AG09309 (cell line): ENCODE results near the gene GRK2.
A peak's percentile ranks its signal among the peaks of the same experiment; 100 is the strongest.

Experiments
- DNase-seq: peaks from one replicate; pipeline ENCODE4 v3.0.0-alpha.2; 2010; ENCODE audit warnings: low read depth
- H3K4me3 ChIP-seq: 2 replicates; pipeline ENCODE4 v1.5.1; 2011; ENCODE audit warnings: mild to moderate bottlenecking, low read depth, low read length, moderate library complexity; ENCODE audit not compliant: control insufficient read depth
- CTCF ChIP-seq: IDR thresholded peaks from 2 replicates; pipeline ENCODE4 v1.5.1; 2011; ENCODE audit warnings: mild to moderate bottlenecking, low read depth, low read length, inconsistent platforms; ENCODE audit not compliant: insufficient read depth, control insufficient read depth; ENCODE audit errors: missing control alignments

Gene GRK2

GRCh38 chr11:67275606-67276409 is 9.5 kb downstream of the GRK2 start:
- DNase-seq: no peak
- no peak for TF ChIP-seq CTCF
- H3K4me3 ChIP-seq: no peak overlapping the region

GRCh38 chr11:67276781-67277230 is 10.5 kb downstream of the GRK2 start:
- TF ChIP-seq CTCF: peak; percentile 51
- no peak for DNase-seq
- peak overlapping the region; percentile 45 for H3K4me3 ChIP-seq

DNA sequence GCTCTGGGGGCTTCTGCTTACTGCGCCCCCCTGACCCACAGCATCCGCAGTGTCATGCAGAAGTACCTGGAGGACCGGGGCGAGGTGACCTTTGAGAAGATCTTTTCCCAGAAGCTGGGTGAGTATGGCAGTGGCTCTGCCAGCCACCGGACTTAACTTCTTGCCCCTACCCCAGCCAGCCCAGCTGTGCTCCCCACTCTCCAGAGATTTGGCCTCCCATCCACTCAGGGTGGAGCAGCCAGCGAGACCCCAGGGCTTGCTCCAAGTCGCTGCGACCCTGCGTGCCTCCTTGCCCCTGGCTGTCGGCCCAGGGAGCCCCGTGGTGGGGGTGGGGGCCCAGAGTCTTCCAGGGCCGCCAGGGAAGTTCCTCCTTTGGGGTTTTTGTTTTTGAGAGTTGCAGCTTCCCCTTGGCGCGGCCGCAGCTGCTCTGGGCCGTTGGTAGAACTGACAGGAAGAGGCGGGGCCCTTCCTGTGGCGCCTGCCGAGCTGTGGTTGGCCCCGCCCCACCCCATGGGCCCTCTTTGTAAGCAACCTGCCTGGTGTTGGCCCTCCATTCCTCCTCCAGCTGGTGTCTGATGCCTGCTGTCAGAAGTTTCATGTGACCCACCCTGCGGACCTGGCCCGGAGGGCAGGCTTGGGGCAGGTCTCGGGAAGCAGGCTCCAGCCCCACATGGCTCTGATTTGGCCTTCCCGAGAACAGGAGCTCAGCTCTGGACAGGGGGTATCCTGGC is 11.1 kb downstream of the GRK2 start:
- peak overlapping the region; percentile 45 for H3K4me3 ChIP-seq
- no peak for TF ChIP-seq CTCF
- DNase-seq: no peak

DNA sequence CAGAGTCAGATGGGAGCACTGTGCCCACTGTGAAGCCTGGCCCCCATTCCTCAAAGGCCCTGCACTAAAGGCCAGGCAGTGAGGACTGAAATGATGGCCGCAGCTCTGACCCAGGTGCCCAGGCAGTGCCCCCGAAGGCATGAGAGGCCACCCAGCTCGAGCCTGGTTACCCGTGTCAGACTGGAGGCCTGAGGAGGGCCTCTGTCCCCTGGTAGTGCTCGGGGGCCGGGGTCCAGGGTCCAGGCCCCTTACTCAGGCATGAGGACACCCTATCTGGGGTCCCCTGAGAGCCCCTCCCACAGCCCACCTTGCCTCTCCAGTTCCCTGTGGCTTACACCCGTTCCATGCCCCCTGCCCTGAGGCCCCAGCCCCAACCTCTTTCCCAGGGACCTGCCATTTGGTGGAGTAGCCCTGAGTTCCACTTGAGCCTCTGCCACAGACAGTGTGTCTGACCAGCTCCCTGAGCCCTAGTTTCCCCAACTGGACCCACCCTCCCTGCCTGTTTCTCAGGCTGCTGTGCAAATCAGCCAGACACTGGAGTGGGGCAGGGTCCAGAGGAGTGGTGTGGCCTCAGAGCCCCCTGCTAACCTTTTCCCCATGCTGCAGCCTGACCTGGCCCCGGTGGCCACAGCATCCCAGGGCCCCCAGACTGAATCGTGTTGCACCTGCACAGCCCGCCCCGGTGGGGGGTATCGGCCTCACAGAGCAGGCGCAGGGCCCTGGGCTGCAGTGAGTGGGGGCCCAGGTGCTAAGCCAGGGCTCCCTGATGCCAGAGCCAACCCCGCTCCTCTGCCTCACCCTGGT is 12.1 kb downstream of the GRK2 start:
- TF ChIP-seq CTCF: no peak
- no peak for DNase-seq
- no peak overlapping the region for H3K4me3 ChIP-seq

GRCh38 chr11:67278939-67279588 is 12.8 kb downstream of the GRK2 start:
- H3K4me3 ChIP-seq: no peak overlapping the region
- no peak for TF ChIP-seq CTCF

More at GRCh38 chr11:67278939-67279588, 12.8 kb downstream of the GRK2 start:
- no peak for DNase-seq
